AG20443 (cell line): ENCODE data around the gene CCDC134.
A peak's percentile ranks its signal among the peaks of the same experiment; 100 is the strongest.

ENCODE experiments used
- DNase-seq: peaks from one replicate; pipeline ENCODE4 v3.0.0; 2012; ENCODE audit warnings: low spot score, mixed read lengths

Gene CCDC134

DNA sequence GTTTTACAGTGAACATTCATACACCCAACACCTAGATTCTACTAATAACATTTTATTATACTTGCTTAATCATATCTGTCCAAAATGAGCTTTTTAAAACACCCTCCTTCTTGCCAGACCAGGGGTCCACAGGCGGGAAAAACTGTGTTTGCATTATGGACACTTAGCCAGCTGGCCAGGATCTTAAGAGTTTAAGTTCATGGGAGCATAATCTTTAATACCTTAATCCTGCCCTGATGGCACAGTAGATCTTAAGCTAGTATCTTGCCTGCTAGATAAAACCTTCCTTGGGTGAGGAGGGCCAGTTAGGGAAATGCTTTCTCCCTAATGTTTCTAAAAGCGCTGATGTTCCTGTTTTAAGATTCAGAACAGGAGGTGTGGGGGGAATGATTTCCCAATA lies 13.1 kb upstream of the CCDC134 start:
- DNase-seq = no peak

DNA sequence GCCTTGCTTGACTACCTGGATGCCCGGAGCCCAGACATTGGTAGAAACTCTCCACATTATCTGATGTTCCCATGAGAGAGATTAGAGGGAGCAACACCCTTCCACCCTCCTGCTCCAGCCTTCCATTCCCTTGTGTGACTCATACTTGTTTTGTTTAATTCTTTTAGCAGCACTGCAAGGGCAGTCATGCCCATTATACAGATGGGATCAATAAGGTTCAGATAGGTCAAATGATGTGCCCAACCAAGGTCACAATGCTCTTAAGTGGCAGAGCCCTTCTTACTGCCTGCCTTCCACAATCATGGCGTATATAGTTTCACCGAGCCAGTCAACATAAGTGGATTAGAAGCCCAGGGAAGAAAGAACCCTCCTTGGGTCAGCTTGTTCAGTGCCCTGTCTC lies 6.6 kb upstream of the CCDC134 start:
- DNase-seq = no peak

DNA sequence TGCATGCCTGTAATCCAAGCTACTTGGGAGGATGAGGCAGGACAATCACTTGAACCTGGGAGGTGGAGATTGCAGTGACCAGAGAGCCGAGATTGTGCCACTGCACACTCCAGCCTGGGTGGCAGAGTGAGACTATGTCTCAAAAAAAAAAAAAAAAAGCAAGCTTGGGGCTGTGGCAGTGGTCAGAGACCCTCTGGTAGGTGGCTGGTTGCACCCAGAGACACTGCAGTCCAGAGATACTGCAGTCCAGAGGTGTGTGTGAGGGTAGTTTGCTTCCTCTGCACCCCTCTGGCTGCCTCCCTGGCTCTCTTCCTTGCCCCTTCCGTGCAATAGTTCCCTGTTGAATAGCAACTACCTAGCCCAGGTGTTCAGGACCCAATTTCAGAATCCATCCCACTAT lies 1.7 kb upstream of the CCDC134 start:
- DNase-seq = no peak

DNA sequence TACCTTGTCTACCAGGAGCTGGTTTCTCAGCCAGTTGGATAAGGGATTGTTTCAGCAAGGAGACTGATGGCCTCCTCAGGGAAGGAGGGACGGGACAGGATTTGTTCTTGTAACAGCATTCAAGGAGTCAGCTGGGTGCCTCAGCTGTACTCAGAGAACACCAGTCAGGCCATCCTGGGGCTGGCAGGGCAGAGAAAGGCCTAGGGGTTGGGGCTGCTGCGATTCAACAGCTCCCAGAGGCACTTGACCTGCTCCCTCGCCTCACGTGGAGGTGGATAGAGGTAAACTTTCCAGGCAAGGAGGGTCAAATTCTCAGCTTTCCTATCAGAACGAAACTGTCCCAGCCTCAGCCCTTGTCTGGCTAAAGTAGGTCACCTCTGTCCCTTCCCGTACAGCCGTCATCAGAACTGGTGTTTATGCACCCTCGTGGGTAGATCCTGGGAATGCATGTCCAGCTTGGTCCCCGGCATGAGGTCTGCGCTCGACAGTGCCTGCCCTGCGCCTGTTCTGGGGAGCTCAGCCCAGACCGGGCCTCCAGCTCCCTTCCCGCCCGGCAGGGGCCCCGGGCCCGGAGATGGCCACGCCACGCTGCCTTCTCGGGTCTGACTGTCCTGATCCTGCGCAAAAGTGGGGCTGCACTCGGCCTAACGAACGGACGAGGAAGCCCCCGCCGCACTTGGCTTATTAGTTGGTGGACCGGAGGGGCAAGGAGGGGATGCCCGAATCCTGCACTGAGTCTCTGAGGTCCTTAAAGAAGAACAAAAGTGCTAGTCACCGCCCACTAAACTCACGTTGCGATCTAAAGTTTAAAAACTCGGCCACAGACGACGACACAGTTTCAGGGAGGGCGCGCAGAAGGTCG lies 762 bp upstream of the CCDC134 start:
- DNase-seq = peak; percentile 78

DNA sequence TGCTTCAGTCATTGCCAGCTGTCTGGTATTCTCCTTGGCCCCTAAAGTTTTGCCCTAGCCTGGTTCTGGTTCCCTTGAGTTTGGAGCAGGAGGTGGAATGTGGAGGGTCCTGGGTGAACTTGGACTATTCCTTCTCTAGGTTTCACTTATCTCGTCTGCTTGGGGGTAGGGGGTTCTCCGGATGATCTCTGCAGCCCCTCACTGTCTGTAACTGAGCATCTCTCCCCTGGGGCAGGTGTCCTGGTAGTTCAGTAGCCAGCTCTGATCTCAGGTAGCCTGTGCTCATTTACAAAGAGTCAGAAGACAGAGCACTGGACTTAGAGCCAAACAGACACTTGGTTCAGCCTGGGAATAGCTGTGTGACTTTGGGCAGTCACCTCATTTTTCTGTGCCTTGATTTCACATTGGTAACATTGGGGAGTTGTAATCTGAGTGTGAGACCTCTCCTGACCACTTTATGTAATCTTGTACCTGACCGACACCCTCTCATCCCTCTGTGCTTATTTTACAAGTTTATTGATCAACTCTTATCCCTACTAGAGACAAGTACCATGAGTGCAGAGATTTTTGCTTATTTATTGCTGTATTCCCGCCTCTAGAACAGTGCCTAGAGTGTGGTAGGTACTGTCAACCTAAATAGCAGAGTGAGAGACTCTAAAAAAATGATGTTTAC lies 804 bp downstream of the CCDC134 start:
- no peak for DNase-seq

DNA sequence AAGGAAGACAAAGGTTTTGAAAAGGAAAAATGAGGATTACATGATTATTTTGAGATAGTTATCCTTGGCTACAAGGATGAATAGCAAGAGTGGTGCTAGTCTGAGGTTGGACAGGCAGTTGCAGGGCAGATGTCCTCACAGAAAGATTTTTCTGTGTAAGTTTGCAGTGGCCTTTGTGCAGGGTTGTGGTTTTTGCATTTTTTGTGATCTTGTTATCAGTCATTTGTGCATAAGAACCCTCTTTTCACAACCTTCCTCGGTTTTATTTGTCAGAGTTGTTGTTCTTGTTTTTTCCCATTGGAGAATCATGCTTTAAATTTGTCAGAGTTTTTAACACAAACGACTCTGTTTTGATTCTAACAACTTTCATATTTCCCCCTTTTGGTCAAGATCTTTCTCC lies 1.4 kb downstream of the CCDC134 start:
- DNase-seq = no peak

DNA sequence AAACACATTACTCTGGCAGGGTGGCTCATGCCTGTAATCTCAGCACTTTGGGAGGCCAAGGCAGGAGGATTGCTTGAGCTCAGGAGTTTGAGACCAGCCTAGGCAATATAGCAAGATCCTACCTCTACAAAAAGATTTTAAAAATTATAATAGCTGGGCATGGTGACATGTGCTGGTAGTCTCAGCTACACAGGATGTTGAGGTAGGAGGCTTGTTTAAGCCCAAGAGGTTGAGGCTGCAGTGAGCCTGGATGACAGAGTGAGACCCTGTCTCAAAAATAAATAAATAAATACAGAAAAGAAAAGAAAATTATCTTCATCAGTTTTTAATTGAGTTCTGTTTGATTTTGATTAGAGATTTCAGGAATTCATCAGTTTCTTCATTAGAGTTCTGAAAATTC lies 5.2 kb downstream of the CCDC134 start:
- DNase-seq = no peak

DNA sequence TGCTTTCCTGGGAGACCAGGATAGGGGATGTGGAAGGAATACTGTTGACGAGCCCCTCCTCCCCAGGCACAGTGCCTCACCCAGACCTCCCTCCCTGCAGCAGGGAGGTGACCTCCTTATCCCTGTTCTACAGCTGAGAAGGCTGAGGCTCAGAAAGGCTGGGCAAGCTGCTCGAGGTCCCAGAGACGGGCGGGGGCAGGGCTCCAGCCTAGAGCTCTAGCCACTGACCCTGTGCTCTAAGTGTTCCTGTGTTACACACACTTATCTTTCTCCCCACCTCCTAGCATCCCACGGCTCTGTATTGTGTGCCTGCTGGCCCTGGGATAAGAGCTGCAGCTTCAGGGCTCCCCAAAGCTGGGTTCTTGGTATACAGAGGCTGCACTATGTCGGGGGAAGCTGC lies 7.9 kb downstream of the CCDC134 start:
- no peak for DNase-seq

DNA sequence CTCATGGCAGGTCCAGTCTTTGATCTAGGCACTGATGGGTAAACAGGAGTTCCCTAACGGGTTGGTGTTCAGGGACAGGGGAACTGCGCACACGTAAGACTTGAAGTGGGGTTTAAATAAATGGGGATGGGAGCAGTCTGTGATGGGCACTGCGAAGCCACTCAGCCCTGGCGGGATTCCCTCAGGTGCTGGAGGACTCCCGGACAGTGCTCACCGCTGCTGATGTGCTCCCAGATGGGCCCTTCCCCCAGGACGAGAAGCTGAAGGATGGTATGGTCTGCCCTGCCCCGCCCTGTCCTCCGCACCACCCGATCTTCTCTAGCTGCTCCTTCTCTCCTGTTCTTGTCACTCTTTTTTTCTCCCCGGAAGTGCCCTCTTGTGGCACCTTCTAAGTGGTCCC lies 9.5 kb downstream of the CCDC134 start:
- DNase-seq = no peak

DNA sequence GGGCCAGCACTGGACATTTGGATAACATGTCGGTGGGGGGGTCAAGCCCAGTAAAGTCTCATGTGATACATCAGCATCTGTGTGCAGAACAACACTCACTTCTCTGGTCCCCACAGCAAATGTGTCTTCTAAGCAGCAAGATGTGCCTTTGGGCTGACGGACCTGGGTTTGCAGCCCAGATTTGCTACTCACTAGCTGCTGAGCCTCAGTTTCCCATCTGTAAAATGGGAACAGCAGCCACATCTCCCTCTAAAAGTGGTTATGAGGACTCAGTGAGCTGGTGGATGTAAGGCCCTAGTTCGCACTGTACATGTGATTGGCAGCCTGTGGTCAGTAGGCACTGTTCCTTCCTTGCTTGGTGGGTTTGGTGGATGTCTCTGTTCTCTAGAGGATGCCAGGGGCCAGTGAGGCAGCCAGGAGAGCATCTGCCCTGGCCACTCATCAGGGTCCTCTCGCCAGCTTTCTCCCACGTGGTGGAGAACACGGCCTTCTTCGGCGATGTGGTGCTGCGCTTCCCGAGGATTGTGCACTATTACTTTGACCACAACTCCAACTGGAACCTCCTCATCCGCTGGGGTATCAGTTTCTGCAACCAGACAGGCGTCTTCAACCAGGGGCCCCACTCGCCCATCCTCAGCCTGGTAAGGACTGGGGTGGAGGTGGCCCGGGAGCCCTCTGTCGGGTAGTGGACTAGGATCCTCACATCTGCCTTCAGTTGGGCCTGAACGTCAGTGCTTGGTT lies 12.5 kb downstream of the CCDC134 start:
- DNase-seq = no peak

DNA sequence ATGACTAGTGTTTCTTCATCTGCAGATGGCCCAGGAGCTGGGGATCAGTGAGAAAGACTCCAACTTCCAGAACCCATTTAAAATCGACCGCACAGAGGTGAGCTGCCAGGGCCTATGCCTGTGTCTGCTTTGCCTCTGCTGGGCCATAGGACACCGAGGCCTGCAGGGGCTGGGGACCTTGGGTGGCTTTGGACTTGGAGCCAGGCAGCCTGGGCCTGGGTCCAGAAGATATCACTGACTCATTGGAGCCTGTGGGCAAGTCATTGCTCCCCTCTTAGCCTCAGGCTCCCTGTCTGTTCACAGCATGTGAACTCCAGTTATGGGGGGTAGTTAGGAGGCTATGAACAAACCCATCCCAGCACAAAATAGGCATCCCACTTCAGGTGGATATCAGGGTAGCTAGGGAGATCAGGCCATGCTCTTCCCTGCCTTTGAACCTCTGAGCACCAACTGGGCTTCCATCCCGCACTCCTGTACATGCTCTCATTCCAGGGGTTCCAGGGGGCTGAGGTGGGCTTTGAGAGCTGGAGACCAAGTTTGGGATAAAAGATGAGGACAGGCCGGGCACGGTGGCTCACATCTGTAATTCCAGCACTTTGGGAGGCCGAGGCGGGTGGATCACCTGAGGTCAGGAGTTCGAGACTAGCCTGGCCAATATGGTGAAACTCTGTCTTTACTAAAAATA lies 13.4 kb downstream of the CCDC134 start:
- no peak for DNase-seq

DNA sequence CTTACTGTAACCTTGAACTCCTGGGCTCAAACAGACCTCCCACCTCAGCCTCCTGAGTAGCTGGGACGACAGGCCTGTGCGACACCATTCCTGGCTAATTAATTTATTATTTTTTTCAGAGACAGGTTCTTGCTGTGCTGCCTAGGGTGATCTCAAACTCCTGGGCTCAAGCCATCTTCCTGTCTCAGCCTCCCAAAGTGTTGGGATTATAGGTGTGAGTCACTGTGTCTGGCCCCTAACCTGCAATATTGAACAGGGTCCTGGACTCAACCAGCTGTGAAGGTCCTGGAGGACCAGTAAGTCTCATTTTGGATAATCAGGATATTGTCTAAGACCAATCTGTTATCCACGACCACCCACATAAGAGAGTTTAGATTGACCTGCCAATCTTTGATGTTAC lies 15.2 kb downstream of the CCDC134 start:
- no peak for DNase-seq

DNA sequence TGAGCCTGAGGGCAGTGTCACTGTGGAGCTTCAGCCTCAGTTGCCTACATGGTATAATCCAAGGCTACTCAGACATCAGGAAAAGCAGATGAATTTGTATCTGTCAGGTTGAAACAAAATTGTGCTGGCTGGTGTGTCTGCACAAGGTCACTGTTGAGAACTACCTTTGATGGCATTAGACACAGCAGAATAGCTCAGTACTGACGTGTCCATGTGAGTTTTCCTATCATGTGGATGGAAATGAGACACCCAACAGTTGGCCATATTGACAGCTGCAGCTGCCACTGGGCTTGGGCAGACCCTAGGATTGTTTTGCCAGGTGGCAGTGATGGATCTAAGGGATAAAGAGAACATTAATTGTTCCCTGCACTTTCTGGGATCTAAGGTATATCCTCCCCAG lies 15.8 kb downstream of the CCDC134 start:
- no peak for DNase-seq

DNA sequence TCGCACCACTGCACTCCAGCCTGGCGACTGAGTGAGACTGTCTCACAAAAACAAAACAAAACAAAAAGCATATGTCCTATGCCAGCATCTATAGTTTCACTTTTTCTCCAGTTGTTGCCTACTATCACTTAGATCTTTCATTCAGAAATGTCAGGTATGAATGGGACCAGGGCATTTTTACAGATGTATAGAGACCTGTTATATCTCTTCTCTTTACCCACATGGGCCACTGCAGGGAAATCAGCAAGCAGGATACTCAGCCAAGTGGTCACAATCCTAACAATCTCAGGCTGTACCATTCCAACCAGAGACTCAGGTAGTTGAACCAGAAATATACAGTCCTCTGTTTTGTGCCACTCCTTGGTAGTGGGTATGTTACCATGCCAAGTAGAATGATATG lies 16.4 kb downstream of the CCDC134 start:
- no peak for DNase-seq

DNA sequence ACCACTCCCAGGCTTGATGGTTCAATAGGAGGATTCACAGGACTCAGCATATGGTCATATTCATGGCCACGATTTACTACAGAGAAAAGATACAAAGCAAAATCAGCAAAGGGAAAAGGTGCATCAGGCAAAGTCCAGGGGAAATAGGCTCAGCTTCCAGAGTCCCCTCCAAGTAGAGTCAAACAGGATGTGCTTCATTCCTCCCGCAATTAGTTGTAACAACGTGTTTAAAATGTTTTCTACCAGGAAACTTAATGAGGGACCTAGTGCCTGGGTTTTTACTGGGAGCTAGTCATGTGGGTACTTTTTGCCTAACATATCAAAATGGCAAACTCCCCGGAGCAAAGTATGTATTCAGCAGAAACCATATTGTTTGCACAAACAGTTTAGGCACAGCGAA lies 17.5 kb downstream of the CCDC134 start:
- no peak for DNase-seq

DNA sequence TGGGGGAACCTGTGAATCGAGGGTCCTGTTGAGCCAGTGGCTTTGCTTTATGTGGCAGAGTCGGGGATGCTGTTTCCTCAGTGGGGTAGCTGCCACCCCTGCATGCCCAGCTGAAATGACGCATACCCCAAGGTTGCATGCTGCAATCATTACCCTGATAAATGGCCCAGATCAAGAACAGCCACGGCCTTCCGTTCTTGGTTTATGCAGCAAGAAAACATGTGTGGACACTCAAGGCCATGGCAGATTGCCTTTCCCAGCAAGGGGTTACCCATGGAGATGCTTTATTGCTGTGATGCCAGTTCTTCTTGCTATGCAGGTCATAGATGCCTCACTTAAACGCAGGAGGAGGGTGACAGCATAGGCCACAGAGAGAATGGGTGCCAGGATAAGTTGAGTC lies 18.1 kb downstream of the CCDC134 start:
- no peak for DNase-seq

DNA sequence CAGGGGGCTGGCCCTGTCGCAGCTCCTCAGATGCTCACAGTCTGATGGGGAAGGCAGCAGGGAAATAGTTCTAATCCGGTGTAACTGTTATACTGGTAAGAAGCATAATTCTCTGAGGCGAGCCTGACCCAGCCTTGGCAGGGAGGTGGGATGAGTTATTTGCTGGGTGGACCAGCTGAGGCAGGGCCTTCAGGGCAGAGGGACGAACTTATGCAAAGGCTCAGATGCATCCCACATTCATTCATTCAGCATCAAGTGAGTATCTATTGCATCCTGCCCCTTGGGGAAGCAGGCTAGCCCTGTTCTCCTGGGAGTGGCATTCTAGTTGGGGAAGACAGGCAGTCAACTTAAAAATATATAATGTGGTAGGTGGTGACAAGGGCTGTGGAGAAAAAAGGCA lies 18.8 kb downstream of the CCDC134 start:
- DNase-seq = no peak

DNA sequence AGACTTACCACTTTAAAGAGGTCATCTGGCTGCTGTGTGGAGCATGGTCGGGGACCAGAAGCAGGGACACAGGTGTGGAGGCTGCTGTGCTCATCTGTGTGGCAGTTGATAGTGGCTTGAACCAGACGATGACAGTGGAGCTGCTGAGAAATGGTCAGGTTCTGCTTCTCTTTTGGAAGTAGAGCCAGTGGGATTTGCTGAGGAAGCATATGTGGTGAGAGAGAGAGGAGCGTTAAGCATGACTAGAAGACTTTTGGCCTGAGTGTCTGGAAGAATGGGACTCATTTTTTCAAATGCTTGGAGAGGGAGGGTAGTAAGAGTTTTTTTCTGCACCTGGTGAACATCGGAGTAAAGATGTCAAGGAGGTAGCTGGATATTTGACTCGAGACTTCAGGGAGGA lies 20.0 kb downstream of the CCDC134 start:
- no peak for DNase-seq

DNA sequence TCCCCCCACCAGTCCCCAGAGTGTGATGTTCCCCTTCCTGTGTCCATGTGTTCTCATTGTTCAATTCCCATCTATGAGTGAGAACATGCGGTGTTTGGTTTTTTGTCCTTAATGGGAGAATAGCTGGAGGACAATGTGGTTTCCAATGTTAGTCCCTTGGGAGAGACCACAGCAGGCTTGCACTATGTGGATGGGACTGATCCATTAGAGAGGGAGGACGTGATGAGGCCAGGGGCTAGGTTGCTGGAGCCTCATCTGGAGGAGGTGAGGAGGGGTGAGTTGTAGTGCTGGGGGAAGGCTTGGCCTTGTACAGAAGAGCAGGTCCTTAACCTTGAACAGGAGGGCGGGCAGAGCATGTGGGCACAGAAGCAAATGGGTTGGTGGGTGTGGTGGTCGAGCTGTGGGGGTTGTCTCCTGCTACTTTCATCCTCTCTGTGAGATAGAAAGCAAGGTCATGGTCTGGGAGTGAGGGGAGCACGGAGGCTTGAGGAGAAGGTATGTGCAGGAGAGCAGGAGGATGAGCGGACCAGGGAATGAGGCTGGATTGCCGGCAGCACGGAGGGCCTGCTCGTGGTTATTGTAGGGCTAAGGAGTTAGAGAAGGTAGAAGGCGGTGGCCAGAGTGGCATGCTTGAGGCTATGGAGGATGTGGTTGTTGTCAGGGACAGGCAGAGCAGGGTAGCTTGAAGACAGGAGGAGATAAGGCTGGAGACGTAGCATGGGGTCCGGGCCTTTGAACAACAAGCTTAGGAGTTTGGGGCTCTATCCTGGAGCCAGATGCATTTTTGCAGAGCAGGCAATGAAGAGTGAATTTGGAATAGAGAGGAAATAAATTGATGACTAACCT lies 21.2 kb downstream of the CCDC134 start:
- no peak for DNase-seq

DNA sequence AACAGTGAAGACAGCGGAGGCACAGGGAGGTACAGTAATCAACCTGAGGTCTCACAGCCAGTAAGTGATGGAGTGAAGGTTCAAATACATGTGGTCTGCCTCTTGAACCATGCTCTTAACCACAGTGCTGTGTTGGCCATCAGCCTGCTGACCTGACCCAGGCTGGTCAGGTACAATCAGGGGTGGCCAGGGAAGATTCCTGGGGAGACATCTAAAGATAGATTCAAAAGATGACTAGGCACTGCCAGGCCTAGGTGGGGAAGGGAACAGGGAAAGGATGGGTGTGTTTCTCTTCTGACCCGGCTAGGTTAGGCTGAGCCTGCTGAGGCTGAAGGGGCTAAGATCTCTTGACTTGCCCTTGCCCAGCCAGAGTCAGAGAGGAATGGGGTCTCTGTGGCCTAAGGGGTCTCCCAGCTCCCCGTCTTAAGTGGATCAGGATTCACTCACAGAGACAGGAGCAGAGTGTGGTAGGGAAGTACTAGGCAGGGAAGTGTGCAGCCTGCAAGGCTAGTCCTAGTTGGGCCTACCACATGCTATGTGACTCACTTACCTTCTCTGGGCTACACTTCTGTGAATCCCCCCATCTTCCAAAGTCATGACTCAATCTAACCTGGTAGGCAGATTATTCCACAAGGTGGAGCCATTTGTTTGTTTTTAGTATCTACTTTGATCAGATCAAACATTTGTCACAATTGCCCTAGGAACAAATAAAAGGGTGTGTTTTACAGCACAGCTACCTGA lies 22.0 kb downstream of the CCDC134 start:
- DNase-seq = peak; percentile 50

DNA sequence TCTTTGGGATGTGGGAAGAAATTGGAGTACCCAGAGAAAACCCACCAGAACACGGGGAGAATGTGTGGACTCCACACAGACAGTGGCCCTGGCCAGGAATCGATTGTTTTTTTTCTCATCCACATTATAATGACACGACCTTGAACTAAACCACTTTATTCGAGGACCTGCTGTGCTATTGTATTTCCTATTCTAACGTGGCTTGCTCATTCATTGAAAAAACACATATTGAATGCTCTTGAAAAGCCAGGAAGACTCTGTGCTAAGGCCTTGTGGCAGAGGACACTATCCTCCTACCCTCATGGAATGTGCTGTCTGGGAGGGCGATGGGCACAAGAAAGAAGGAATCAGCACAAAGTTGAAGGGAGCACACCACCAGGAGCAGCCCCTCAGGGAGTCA lies 23.3 kb downstream of the CCDC134 start:
- no peak for DNase-seq
